Measurements from ENCODE around the gene OR5B3. TPM values are rescaled to one million over a fixed set of nuclear protein-coding genes. Genes with fewer than 3 reads are reported as not detected.
"Not testable (repeated sequence)": the region's sequence is repeated elsewhere in the genome, so short reads cannot be mapped to it uniquely, and the experiment has no call there.

Gene OR5B3
- polyA plus RNA-seq, result not detected
- long read RNA-seq, donor 1, result 0 reads
- long read RNA-seq, donor 2, result 0 reads
- long read RNA-seq, donor 3, result 0 reads
- long read RNA-seq, donor 4, result 0 reads
- long read RNA-seq, donor 5, result 0 reads
- long read RNA-seq, donor 6, result 0 reads
- long read RNA-seq, donor 7, result 0 reads
- long read RNA-seq, donor 8, result 0 reads
- long read RNA-seq, donor 9, result 0 reads
- long read RNA-seq, donor 10, result 0 reads
- long read RNA-seq, donor 11, result 0 reads

DNA sequence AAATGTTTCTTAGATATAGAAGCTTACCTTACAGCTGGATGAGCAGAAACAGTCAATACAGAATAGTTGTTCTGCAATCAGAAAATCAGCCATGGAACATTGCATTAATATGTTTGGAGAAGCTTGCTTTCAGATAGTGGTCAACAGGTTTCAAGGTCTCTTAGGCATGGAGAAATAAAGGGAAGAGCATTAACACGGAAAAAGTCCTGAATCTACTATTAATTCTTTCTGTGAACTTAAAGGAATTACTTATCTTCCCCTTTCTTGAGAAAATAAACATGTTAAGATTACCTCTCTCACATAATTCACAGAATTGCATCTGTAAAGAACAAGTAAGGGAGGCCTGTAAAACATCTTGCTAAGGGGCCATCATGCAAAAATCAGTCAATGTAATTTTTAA lies at the start of gene OR5B3:
TSS of gene OR5B3 (minus strand) at position 101 of the 400 bp plus-strand sequence. CDS start 3,465 bp downstream, outside the sequence.
- no peak within 1 kb of the TSS for H3K27ac ChIP-seq (ENCODE audit: low read length)
- no CpG with 5 or more reads among the region's 1 CpG for WGBS (ENCODE audit: insufficient coverage, low lambda C conversion rate)
- no peaks in the 10 kb centered on the region for H3K27me3 ChIP-seq (ENCODE audit: control insufficient read depth, insufficient read depth, low read length)
- no peaks in the 10 kb centered on the region for H3K36me3 ChIP-seq (ENCODE audit: control insufficient read depth, insufficient read depth, low read length)
- no peaks in the 10 kb centered on the region for H3K4me1 ChIP-seq (ENCODE audit: control insufficient read depth, insufficient read depth, low read length)
- no peak for DNase-seq
- H3K9me3 ChIP-seq (ENCODE audit: control insufficient read depth, low read depth, low read length), result peaks cover 7% of the 10 kb centered on the region
- H3K4me3 ChIP-seq (ENCODE audit: low read length), result no peak within 1 kb of the TSS

DNA sequence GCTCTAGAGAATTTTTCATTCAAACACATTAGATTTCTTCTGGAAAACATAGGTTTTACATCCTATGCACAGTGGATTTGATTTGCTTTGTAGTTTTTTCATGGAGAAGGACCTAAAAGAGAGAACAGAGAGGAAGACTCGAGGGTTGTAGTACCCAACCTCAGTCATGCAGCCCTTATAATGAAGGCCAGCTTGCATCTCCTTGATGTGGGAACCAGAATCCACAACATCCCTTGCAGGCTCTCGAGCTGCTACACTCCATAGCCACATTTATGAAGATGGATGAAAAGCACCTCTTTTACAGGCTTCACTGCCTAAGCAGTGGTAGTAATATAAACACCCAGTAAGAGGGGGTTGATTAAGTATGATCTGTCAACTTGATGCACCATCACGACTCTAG lies 44.9 kb upstream of the OR5B3 start:
- no peaks in the 10 kb centered on the region for H3K9me3 ChIP-seq (ENCODE audit: control insufficient read depth, low read depth, low read length)
- DNase-seq, result no peak
- no peak overlapping the region for H3K27ac ChIP-seq (ENCODE audit: low read length)
- no peaks in the 10 kb centered on the region for H3K36me3 ChIP-seq (ENCODE audit: control insufficient read depth, insufficient read depth, low read length)
- WGBS (ENCODE audit: insufficient coverage, low lambda C conversion rate), result 50% methylated on average over 1 of the region's 3 CpGs
- no peaks in the 10 kb centered on the region for H3K27me3 ChIP-seq (ENCODE audit: control insufficient read depth, insufficient read depth, low read length)
- H3K4me3 ChIP-seq (ENCODE audit: low read length), result no peak overlapping the region
- H3K4me1 ChIP-seq (ENCODE audit: control insufficient read depth, insufficient read depth, low read length), result no peaks in the 10 kb centered on the region

DNA sequence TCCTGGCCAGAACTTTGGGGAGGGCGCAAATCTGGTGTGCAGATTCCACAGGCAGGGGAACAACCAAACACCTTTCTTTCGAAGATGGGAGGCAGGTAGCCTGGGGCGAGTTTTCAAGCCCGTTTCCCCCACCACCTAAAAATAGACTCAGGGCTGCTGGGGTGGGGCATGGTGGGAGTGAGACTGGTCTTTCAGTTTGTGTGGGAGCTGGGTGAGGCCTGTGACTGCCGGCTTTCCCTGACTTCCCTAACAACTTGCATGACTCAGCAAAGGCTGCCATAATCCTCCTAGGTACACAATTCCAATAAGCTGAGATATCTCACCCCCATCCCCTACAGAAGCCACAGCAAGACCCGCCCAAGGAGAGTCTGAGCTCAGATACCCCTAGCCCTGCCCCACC lies 39.6 kb upstream of the OR5B3 start:
- no peaks in the 10 kb centered on the region for H3K9me3 ChIP-seq (ENCODE audit: control insufficient read depth, low read depth, low read length)
- no CpG with 5 or more reads among the region's 6 CpGs for WGBS (ENCODE audit: insufficient coverage, low lambda C conversion rate)
- no peak overlapping the region for H3K27ac ChIP-seq (ENCODE audit: low read length)
- H3K4me3 ChIP-seq (ENCODE audit: low read length), result no peak overlapping the region
- no peaks in the 10 kb centered on the region for H3K36me3 ChIP-seq (ENCODE audit: control insufficient read depth, insufficient read depth, low read length)
- DNase-seq, result no peak
- H3K27me3 ChIP-seq (ENCODE audit: control insufficient read depth, insufficient read depth, low read length), result no peaks in the 10 kb centered on the region
- H3K4me1 ChIP-seq (ENCODE audit: control insufficient read depth, insufficient read depth, low read length), result no peaks in the 10 kb centered on the region

DNA sequence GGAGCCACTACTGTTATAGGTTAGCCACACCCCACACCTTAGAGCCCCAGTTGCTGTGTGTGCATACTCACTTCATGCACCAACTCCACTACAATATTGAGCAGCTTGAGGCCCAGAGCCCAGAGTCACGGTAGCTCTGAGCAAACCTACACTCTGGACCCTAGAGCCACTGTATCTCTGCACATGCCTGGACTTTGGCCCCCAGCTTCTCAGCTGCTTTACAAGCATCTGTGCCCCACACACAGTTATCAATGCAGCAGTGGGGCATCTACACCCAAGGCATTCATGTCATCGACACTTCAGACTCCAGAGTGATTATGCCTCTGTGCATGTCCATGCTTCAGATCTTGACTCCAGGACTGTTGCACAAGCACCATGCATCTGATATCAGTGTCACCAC lies 37.6 kb upstream of the OR5B3 start:
- H3K36me3 ChIP-seq (ENCODE audit: control insufficient read depth, insufficient read depth, low read length), result no peaks in the 10 kb centered on the region
- no CpG with 5 or more reads among the region's 2 CpGs for WGBS (ENCODE audit: insufficient coverage, low lambda C conversion rate)
- H3K4me3 ChIP-seq (ENCODE audit: low read length), result no peak overlapping the region
- H3K4me1 ChIP-seq (ENCODE audit: control insufficient read depth, insufficient read depth, low read length), result no peaks in the 10 kb centered on the region
- peak; percentile 53 to 75 for DNase-seq
- no peak overlapping the region for H3K27ac ChIP-seq (ENCODE audit: low read length)
- H3K9me3 ChIP-seq (ENCODE audit: control insufficient read depth, low read depth, low read length), result no peaks in the 10 kb centered on the region
- no peaks in the 10 kb centered on the region for H3K27me3 ChIP-seq (ENCODE audit: control insufficient read depth, insufficient read depth, low read length)

DNA sequence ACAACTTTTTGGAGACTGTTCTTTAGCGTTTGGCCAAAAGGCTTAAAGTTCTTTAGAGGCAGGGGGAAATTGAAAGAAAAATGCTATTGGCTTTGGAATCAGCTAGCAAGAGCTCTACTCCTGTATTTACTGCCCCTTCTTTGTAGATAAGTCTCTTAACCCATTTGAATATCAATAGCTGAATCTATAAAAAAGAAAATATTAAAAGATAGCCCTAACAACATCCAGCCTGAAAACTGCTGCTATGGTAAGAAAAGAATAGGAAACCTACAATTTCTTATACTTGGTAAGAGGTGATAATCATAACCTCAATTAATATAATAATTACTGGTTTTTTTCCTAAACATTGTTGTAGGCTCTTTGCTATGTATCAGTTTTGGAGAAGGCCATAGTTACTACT lies 35.5 kb upstream of the OR5B3 start, which contains the start of gene OR5B12:
TSS of gene OR5B12 (minus strand) at position 101 of the 400 bp plus-strand sequence. CDS start 2,085 bp downstream, outside the sequence.
- no peaks in the 10 kb centered on the region for H3K4me1 ChIP-seq (ENCODE audit: control insufficient read depth, insufficient read depth, low read length)
- no peaks in the 10 kb centered on the region for H3K36me3 ChIP-seq (ENCODE audit: control insufficient read depth, insufficient read depth, low read length)
- H3K27me3 ChIP-seq (ENCODE audit: control insufficient read depth, insufficient read depth, low read length), result no peaks in the 10 kb centered on the region
- no peaks in the 10 kb centered on the region for H3K9me3 ChIP-seq (ENCODE audit: control insufficient read depth, low read depth, low read length)
- no peak within 1 kb of the TSS for H3K4me3 ChIP-seq (ENCODE audit: low read length)
- WGBS (ENCODE audit: insufficient coverage, low lambda C conversion rate), result 75% methylated on average over 1 of the region's 1 CpG
- H3K27ac ChIP-seq (ENCODE audit: low read length), result no peak within 1 kb of the TSS
- no peak for DNase-seq

DNA sequence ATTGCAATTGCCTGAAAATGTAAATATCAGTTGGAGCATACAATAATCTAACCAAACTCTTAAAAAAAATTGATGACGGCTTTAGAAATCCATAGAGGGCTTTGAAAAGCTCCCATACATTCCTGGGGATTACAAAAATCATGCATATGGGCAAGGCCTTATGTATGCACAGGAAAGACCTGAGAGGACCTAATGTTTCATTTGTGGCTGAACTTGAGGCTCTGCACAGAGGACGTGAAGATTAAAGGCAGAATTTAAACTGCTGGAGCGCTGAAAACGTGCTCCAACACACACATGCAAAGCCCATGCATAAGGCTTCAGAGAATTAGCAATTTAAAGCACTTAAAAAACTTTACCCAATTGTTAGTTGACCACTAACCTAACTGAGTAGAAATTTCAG lies 31.8 kb upstream of the OR5B3 start:
- H3K36me3 ChIP-seq (ENCODE audit: control insufficient read depth, insufficient read depth, low read length), result no peaks in the 10 kb centered on the region
- no peaks in the 10 kb centered on the region for H3K4me1 ChIP-seq (ENCODE audit: control insufficient read depth, insufficient read depth, low read length)
- no peaks in the 10 kb centered on the region for H3K27me3 ChIP-seq (ENCODE audit: control insufficient read depth, insufficient read depth, low read length)
- WGBS (ENCODE audit: insufficient coverage, low lambda C conversion rate), result no CpG with 5 or more reads among the region's 4 CpGs
- no peak for DNase-seq
- no peaks in the 10 kb centered on the region for H3K9me3 ChIP-seq (ENCODE audit: control insufficient read depth, low read depth, low read length)
- H3K4me3 ChIP-seq (ENCODE audit: low read length), result no peak overlapping the region
- H3K27ac ChIP-seq (ENCODE audit: low read length), result no peak overlapping the region

DNA sequence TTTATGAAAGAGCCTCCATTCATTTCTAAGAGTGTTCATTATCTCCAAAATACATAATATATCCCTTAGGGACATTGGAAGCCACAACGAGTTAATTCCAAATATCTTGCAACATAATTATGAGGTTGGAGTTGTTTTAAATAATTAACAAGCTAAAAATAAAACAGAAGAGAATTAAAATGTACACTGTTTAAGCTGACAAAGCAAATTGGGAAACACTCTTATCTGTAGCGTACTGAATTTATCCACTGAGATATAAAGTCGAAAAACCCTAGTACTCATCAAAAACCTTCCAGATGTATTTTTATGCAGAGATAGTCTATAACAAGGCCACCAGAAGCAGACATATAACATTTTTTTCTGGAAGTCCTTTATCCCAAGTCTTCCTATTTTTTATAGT lies 27.5 kb upstream of the OR5B3 start:
- 60% methylated on average over 1 of the region's 3 CpGs for WGBS (ENCODE audit: insufficient coverage, low lambda C conversion rate)
- no peaks in the 10 kb centered on the region for H3K36me3 ChIP-seq (ENCODE audit: control insufficient read depth, insufficient read depth, low read length)
- no peaks in the 10 kb centered on the region for H3K9me3 ChIP-seq (ENCODE audit: control insufficient read depth, low read depth, low read length)

DNA sequence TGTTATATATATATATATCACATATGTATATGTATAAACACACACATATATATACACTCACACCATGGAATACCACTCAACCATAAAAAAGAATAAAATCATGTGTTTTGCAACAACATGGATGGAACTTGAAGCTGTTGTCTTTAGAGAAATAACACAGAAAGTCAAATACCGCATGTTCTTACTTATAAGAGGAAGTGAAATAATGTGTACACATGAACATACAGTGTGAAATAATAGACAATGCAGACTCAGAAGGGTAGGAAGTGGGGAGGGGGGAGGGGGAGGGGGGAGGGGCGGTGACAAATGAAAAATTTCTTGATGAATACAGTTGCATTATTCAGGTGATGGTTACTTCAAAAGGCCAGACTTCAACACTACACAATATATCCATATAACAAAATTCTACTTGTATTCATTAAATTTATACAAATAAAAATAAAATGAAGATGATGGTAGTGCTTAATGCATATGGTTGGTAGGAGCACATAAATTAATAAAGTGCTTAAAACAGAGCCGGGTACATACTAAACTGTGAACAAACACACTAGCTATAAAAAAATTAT lies 27.0 kb upstream of the OR5B3 start:
- H3K27me3 ChIP-seq (ENCODE audit: control insufficient read depth, insufficient read depth, low read length), result no peaks in the 10 kb centered on the region
- no peak for DNase-seq
- no peaks in the 10 kb centered on the region for H3K4me1 ChIP-seq (ENCODE audit: control insufficient read depth, insufficient read depth, low read length)
- H3K9me3 ChIP-seq (ENCODE audit: control insufficient read depth, low read depth, low read length), result no peaks in the 10 kb centered on the region
- WGBS (ENCODE audit: insufficient coverage, low lambda C conversion rate), result 60% methylated on average over 1 of the region's 3 CpGs
- H3K4me3 ChIP-seq (ENCODE audit: low read length), result no peak overlapping the region
- no peaks in the 10 kb centered on the region for H3K36me3 ChIP-seq (ENCODE audit: control insufficient read depth, insufficient read depth, low read length)
- H3K27ac ChIP-seq (ENCODE audit: low read length), result no peak overlapping the region

More for the DNA sequence above, 27.5 kb upstream of the OR5B3 start:
- no peaks in the 10 kb centered on the region for H3K27me3 ChIP-seq (ENCODE audit: control insufficient read depth, insufficient read depth, low read length)
- DNase-seq, result no peak
- H3K4me1 ChIP-seq (ENCODE audit: control insufficient read depth, insufficient read depth, low read length), result no peaks in the 10 kb centered on the region
- no peak overlapping the region for H3K4me3 ChIP-seq (ENCODE audit: low read length)
- H3K27ac ChIP-seq (ENCODE audit: low read length), result no peak overlapping the region

DNA sequence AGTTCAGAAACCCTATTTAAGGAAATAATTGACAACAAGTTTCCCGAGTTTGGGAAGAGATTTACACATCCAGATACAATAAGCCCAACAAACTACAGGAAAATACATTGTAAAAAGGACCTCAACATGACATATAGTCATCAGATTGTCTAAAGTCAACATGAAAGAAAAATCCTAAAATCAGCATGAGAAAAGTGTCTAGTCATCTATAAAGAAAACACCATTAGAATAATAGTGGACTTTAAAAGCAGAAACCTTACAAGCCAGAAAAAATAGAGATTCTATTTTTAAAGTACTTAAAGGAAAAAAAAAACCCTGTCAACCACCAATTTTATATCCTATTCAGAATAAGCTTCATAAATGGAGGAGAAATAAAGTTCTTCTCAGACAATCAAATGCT lies 22.6 kb upstream of the OR5B3 start:
- Histone ChIP-seq H3K27me3 (ENCODE audit: control insufficient read depth, insufficient read depth, low read length) (no peaks in the 10 kb centered on the region), H3K4me1 (ENCODE audit: control insufficient read depth, insufficient read depth, low read length) (no peaks in the 10 kb centered on the region), H3K4me3 (ENCODE audit: low read length) (no peak overlapping the region), H3K9me3 (ENCODE audit: control insufficient read depth, low read depth, low read length) (no peaks in the 10 kb centered on the region), H3K27ac (ENCODE audit: low read length) (no peak overlapping the region), H3K36me3 (ENCODE audit: control insufficient read depth, insufficient read depth, low read length) (no peaks in the 10 kb centered on the region)
- DNase-seq, result no peak
- WGBS (ENCODE audit: insufficient coverage, low lambda C conversion rate), result no CpG with 5 or more reads among the region's 1 CpG

DNA sequence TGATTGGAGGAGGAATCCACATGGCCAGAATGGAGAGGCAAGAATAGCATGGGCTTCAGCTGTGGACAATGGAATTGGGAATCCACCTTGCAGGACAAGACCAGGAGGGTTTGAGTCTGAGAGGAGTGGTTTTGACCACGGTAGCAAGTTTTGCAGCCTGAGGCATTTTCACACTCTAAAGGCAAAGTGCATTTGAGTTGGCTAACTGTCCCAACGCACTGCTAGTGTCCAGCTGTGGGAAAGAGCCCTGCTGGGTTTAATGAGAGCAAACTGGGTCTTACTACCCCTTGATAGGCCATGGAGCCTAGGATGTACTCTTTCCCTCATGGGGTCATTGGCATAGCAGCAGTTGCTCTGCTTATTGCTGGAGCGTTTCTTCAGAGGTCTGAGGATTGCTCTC lies 21.3 kb upstream of the OR5B3 start, which contains the start of gene OR5B2:
TSS of gene OR5B2 (minus strand) at position 101 of the 400 bp plus-strand sequence. CDS start 4,860 bp downstream, outside the sequence.
- no peaks in the 10 kb centered on the region for H3K4me1 ChIP-seq (ENCODE audit: control insufficient read depth, insufficient read depth, low read length)
- H3K27me3 ChIP-seq (ENCODE audit: control insufficient read depth, insufficient read depth, low read length), result no peaks in the 10 kb centered on the region
- no CpG with 5 or more reads among the region's 3 CpGs for WGBS (ENCODE audit: insufficient coverage, low lambda C conversion rate)
- no peak within 1 kb of the TSS for H3K4me3 ChIP-seq (ENCODE audit: low read length)
- DNase-seq, result no peak
- H3K27ac ChIP-seq (ENCODE audit: low read length), result no peak within 1 kb of the TSS
- no peaks in the 10 kb centered on the region for H3K9me3 ChIP-seq (ENCODE audit: control insufficient read depth, low read depth, low read length)
- H3K36me3 ChIP-seq (ENCODE audit: control insufficient read depth, insufficient read depth, low read length), result no peaks in the 10 kb centered on the region

DNA sequence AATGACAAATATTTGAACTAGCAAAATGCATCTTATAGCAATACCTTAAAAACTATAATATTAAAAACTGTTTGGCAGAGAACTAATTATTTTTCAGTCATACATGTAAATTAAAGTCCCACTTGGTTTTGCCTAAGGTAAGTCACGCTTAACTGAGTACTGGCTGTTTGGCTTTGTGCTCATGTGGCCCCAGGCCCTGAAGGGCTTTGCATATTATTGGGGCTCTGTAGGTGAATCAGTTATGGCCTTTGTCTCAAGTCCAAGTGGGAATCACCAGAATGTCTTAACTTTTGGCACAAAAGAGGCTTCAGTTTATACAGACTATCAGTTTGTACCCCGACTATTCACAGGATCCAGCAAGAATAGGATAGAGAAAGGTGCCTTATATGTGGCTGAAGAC lies 7.1 kb downstream of the OR5B3 start:
- no CpG with 5 or more reads among the region's 2 CpGs for WGBS (ENCODE audit: insufficient coverage, low lambda C conversion rate)
- H3K36me3 ChIP-seq (ENCODE audit: control insufficient read depth, insufficient read depth, low read length); DNase-seq; H3K4me3 ChIP-seq (ENCODE audit: low read length); H3K27ac ChIP-seq (ENCODE audit: low read length); H3K4me1 ChIP-seq (ENCODE audit: control insufficient read depth, insufficient read depth, low read length); H3K9me3 ChIP-seq (ENCODE audit: control insufficient read depth, low read depth, low read length); H3K27me3 ChIP-seq (ENCODE audit: control insufficient read depth, insufficient read depth, low read length): not testable (repeated sequence)
